IPS-18a (cell line): ENCODE results near the gene PLD1.
"Not testable (repeated sequence)": the region's sequence is repeated elsewhere in the genome, so short reads cannot be mapped to it uniquely, and the experiment has no call there.

Experiments
- H3K27ac ChIP-seq: one replicate; pipeline ENCODE4 v1.5.1; 2013; ENCODE audit warnings: low read length
- H3K27me3 ChIP-seq: one replicate; pipeline ENCODE4 v1.6.1; 2013; ENCODE audit warnings: mild to moderate bottlenecking, low read length; ENCODE audit not compliant: control insufficient read depth, insufficient read depth
- H3K36me3 ChIP-seq: one replicate; pipeline ENCODE4 v1.6.1; 2013; ENCODE audit warnings: low read depth, low read length; ENCODE audit not compliant: control insufficient read depth
- H3K4me1 ChIP-seq: one replicate; pipeline ENCODE4 v1.6.1; 2013; ENCODE audit warnings: low read depth, low read length; ENCODE audit not compliant: control insufficient read depth
- H3K4me3 ChIP-seq: one replicate; pipeline ENCODE4 v1.5.1; 2013; ENCODE audit warnings: low read length
- H3K9ac ChIP-seq: one replicate; pipeline ENCODE4 v1.6.1; 2013; ENCODE audit warnings: mild to moderate bottlenecking, low read length, moderate library complexity
- H3K9me3 ChIP-seq: one replicate; pipeline ENCODE4 v1.6.1; 2013; ENCODE audit warnings: low read depth, low read length; ENCODE audit not compliant: control insufficient read depth

The PLD1 gene

DNA sequence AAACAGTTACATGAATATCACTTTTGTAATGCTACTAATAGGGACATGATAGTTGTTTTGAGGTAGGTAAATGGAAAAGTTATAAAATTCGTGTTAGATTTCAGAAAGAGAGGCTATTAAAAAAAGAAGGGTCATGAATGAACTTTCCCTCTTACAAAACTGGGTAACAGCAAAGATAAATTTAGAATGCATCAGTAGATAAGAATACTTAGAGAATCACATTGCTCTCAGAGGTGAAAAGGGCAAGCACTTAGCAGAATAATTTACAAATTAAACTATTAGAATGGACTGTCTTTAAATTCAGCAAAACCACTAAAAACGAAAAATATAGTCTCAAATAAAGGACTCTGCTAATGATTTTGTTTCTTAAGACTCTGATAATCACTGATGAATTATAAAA is 167.2 kb downstream of the PLD1 start:
- H3K36me3 ChIP-seq, result no peaks in the 10 kb centered on the region
- H3K27me3 ChIP-seq, result no peaks in the 10 kb centered on the region
- no peak overlapping the region for H3K4me3 ChIP-seq
- no peaks in the 10 kb centered on the region for H3K4me1 ChIP-seq
- H3K9ac ChIP-seq, result no peak overlapping the region
- no peaks in the 10 kb centered on the region for H3K9me3 ChIP-seq
- H3K27ac ChIP-seq, result no peak overlapping the region

DNA sequence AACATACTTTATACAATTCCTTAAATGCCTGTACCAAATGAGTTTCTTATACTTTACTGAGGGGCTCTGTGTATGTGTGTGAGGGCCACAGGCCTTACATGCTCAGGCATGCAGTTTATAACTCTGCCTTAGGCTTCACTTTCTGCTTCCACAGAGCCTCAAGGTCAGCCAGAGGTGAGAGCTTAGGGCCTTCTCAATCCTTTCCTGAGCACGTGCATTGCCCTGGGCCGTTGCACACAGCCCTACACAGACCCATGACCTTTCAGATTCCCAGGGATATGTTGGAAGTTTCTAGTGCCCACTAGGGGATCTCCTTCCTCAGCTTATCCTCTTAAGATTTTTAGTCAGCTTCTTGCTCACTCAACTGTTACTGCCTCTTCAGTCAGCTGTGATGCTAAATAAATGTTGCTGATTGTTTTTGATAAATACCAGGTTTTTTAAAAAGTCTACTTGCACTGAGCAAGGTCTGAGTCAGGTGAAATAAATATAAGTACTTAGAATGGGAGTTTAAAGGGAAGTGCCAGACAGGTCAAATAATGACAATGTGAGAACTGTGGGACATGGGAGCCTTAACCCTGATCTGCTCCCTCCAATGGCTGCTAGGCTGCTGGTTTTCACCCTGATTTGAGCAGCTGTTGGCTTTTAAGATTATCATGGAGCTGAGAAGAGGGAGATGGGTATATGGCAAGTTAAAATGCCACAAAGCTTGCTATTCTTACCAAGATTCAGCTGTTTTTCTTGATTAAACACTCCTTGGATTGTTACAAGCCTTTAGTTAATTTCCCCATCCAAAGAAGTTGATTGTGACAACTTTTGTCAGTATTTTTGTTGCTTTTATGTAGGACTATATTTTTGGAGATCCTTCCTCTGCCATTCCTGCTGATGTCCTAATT is 169.5 kb downstream of the PLD1 start:
- Histone ChIP-seq H3K4me3 (no peak overlapping the region), H3K27me3 (no peaks in the 10 kb centered on the region), H3K9ac (no peak overlapping the region), H3K36me3 (no peaks in the 10 kb centered on the region), H3K27ac (no peak overlapping the region), H3K9me3 (no peaks in the 10 kb centered on the region), H3K4me1 (no peaks in the 10 kb centered on the region)

DNA sequence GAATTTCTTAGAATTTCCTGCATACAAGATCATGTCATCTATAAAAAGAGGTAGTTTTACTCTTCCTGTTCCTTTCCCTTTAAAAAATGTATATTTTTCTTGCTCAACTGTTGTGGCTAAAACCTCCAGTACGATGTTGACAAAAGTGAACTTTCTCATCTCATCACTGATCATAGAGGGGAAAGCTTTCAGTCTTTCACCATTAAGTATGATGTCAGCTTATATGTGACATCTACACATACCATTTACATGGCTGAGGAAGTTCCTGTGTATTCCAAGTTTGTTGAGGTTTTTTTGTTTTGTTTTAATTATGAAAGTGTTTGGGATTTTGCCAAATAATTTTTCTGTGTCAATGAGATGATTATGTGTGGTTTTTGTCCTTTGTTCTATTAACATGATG is 173.6 kb downstream of the PLD1 start:
- Histone ChIP-seq H3K9me3 (no peaks in the 10 kb centered on the region), H3K36me3 (no peaks in the 10 kb centered on the region), H3K27me3 (no peaks in the 10 kb centered on the region), H3K4me3 (no peak overlapping the region), H3K9ac (no peak overlapping the region), H3K4me1 (no peaks in the 10 kb centered on the region), H3K27ac (no peak overlapping the region)

DNA sequence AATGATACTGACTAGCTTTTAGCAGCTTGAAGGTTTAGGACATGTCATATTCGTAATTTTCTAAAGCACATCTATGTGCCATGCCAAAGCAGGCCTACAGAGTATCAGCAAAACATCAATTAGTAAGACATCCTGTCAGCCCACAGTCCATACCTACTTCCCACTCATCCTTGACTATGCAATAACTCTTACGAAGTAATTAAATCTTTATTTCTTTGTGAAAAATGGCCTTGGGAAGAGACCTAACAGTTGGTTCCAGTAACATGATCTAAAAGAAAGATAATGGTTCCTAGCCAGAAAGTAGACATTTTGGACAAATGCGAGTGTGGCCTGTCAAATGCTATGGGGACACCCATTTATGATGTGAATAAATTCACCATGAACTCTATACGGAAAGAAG is 177.5 kb downstream of the PLD1 start:
- H3K9me3 ChIP-seq, result no peaks in the 10 kb centered on the region
- no peaks in the 10 kb centered on the region for H3K27me3 ChIP-seq
- no peak overlapping the region for H3K27ac ChIP-seq
- H3K9ac ChIP-seq, result no peak overlapping the region
- no peaks in the 10 kb centered on the region for H3K36me3 ChIP-seq
- H3K4me3 ChIP-seq, result no peak overlapping the region
- no peaks in the 10 kb centered on the region for H3K4me1 ChIP-seq

DNA sequence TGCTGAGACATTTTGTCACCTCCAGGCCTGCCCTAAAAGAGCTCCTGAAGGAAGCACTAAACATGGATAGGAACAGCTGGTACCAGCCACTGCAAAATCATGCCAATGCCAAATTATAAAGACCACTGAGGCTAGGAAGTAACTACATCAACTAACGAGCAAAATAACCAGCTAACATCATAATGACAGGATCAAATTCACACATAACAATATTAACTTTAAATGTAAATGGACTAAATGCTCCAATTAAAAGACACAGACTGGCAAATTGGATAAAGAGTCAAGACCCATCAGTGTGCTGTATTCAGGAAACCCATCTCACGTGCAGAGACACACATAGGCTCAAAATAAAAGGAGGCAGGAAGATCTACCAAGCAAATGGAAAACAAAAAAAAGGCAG is 183.5 kb downstream of the PLD1 start:
- not testable (repeated sequence) for H3K4me3 ChIP-seq, H3K9ac ChIP-seq, H3K9me3 ChIP-seq, H3K4me1 ChIP-seq, H3K27ac ChIP-seq, H3K27me3 ChIP-seq, H3K36me3 ChIP-seq

DNA sequence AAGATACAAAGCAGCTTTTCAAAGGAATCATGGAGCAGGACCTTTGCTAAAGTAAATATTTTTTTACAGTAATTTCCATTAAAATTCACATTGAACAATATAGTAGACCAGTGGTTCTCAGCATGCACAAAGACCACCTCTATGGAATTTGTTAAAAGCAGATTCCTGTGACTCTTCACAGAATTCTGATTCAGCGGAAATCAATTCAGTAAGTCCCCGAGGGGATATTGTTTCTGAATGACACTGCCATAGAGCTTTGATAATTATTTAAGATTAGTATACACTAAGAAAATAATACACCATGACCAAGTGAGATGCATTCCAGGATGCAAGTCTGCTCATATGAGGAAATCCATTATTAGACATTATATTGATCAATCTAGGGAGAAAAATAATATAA is 188.2 kb downstream of the PLD1 start:
- no peak overlapping the region for H3K4me3 ChIP-seq
- H3K9ac ChIP-seq, result no peak overlapping the region
- no peak overlapping the region for H3K27ac ChIP-seq
- no peaks in the 10 kb centered on the region for H3K27me3 ChIP-seq
- no peaks in the 10 kb centered on the region for H3K36me3 ChIP-seq
- peaks cover 4% of the 10 kb centered on the region for H3K9me3 ChIP-seq
- H3K4me1 ChIP-seq, result no peaks in the 10 kb centered on the region

DNA sequence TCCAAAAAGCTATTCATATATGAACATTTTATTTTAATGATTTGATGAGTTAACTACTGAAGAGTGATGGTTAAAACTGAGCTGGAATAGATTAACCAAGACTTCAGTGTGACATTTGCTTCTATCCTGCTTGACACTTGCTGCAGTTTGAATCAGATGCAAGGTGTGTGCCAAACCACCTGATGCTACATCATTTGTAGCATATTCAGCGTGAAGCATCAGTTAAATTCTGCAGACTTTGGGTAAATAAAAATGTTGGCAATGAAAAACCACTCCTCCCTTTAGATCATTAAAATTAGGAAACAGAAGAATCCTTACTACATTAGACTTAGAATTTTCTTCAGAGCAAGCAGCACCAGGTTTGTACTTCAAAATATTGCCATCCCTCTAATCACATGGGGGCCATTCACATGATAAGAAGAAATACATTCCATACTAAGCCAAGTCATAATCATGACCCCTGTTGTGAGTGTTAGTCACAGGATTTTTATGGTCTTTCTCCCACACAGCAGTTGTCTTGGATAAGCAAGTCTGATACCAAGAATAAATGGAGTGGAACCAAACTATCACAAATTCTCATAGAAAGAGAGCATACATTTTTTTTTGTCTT is 189.4 kb downstream of the PLD1 start:
- H3K27ac ChIP-seq, result no peak overlapping the region
- no peaks in the 10 kb centered on the region for H3K27me3 ChIP-seq
- H3K4me3 ChIP-seq, result no peak overlapping the region
- no peaks in the 10 kb centered on the region for H3K4me1 ChIP-seq
- no peak overlapping the region for H3K9ac ChIP-seq
- no peaks in the 10 kb centered on the region for H3K36me3 ChIP-seq
- H3K9me3 ChIP-seq, result peaks cover 8% of the 10 kb centered on the region

DNA sequence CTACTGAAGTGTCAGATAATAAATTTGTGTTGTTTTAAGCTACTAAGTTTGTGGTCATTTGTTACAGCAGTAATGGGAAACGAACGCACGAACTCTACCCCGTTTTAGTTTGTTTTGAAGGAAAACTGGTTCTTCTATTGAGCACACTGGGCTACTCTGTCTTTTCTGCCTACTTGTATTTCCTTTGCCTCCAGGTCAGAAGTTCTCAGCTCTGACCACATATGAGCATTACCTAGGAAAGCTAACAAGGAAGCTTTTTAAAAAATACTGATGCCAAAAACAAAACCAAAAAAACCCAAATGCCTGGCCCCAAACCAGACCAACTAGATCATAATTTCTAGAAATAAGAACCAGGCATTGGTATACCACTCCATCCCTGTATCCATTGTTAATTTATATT is 193.5 kb downstream of the PLD1 start:
- Histone ChIP-seq H3K36me3 (no peaks in the 10 kb centered on the region), H3K4me3 (no peak overlapping the region), H3K27me3 (no peaks in the 10 kb centered on the region), H3K9ac (no peak overlapping the region), H3K4me1 (peaks cover 2% of the 10 kb centered on the region), H3K9me3 (peaks cover 4% of the 10 kb centered on the region), H3K27ac (no peak overlapping the region)

DNA sequence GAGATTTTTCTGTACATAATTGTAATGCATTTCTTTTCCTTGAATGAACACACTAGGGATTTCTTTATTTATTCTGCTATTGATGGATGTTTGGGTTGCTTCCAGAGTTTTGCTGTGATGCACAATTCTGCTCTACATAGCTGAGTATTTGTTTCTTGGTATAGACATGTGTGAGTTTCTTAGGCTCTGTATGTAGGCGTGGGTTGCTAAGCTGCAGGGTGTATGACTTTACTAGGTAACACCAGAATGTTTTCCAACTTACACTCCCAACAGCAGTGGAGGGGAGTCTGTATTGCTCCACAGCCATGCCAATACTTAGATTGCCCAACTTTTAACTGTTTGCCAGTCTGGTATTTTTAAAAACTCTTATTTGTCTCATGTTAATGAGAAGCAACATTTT is 194.6 kb downstream of the PLD1 start:
- H3K4me3 ChIP-seq, result no peak overlapping the region
- no peaks in the 10 kb centered on the region for H3K36me3 ChIP-seq
- no peaks in the 10 kb centered on the region for H3K27me3 ChIP-seq
- peaks cover 4% of the 10 kb centered on the region for H3K9me3 ChIP-seq
- no peak overlapping the region for H3K27ac ChIP-seq
- H3K9ac ChIP-seq, result no peak overlapping the region
- peaks cover 2% of the 10 kb centered on the region for H3K4me1 ChIP-seq

DNA sequence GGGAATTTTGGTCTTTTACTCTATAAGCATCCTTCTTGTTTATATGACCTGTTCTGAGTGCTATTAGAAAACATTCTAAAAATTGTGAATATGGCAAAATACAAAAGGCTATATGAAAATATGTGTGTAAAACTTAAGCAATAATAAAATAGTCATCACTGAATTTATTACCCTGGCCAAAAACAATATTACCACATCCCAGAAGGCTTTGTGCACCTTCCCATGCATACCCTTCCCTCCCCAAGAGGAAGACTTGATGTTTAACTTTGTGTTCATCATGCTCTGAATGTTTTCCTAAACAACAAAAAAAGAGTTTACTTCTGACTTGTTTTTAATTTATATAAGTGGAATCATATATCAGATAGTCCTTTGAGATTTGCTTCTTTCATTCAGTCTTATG is 195.0 kb downstream of the PLD1 start:
- Histone ChIP-seq H3K27ac (no peak overlapping the region), H3K36me3 (no peaks in the 10 kb centered on the region), H3K4me1 (peaks cover 2% of the 10 kb centered on the region), H3K9ac (no peak overlapping the region), H3K27me3 (no peaks in the 10 kb centered on the region), H3K4me3 (no peak overlapping the region), H3K9me3 (peaks cover 4% of the 10 kb centered on the region)

DNA sequence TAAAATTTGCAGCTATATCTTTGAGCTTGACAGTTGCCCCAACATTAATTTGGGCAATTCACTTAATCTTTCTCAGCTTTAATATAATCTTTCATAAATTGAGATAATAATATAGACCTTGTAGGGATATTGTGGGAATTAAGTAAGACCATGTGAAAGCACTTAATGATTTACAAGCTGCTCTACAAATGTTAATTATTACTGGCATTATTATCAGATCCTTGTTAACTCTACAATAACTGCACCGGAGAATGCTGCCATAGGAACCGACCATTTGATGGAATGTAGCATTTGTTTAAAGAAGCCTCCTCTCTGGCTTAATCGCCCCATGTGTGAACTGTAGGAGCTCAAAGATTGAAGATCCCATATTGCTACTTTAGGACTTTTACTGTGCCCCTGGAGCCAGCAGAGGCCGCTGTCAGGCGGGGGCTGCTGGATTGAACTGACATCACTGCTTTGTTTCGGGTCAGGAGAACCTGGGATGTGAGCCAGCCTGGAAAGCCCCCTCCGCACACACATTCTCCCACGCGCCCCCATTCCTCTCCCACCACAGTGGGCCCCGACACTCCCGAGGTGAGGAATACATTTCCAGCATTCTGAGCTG is 195.9 kb downstream of the PLD1 start:
- H3K27ac ChIP-seq, result no peak overlapping the region
- no peak overlapping the region for H3K4me3 ChIP-seq
- no peak overlapping the region for H3K9ac ChIP-seq
- H3K9me3 ChIP-seq, result peaks cover 4% of the 10 kb centered on the region
- no peaks in the 10 kb centered on the region for H3K36me3 ChIP-seq
- H3K4me1 ChIP-seq, result peaks cover 2% of the 10 kb centered on the region
- no peaks in the 10 kb centered on the region for H3K27me3 ChIP-seq

DNA sequence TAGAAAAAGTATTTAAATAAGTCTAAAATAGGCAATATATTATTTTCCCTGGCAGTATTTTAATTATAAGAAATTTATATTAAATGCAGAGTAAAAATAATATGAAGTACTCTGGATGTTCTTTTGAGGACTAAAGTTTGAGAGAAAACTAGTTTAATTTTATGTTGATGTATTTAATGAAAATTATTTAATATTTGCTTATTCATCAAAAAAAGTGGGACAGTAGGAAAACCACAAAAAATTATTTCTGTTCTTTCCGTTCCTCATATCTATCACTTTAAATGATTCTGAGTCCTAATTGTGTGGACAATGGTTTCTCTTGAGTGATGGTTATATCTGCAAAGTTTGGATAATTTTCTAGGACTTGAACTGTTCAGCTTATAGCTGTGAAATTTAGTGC is 202.8 kb downstream of the PLD1 start:
- Histone ChIP-seq H3K27me3 (no peaks in the 10 kb centered on the region), H3K27ac (no peak overlapping the region), H3K9ac (no peak overlapping the region), H3K9me3 (no peaks in the 10 kb centered on the region), H3K4me1 (no peaks in the 10 kb centered on the region), H3K4me3 (no peak overlapping the region), H3K36me3 (no peaks in the 10 kb centered on the region)
